ENCODE results near the gene SLCO4A1. TPM values are rescaled to one million over a fixed set of nuclear protein-coding genes. Genes with fewer than 3 reads are reported as not detected.

SLCO4A1 gene
- polyA plus RNA-seq, 1 donor (not counting 4 experiments of a cell fraction or from before 2014, with no cell fraction given): 1.8 TPM

- TF ChIP-seq EZH2 (IDR thresholded peaks at IDR 0.05; ENCODE audit: low read length): no peak
- no peak for TF ChIP-seq CTCF (optimal IDR thresholded peaks at IDR 0.05 in 1 of 3, IDR thresholded peaks at IDR 0.05 in 1 of 3, conservative IDR thresholded peaks at IDR 0.05 in 1 of 3; ENCODE audit: extremely low read depth in 1 of 3, insufficient read depth in 2 of 3, low read length in 3 of 3)
- Histone ChIP-seq H4K20me1 (ENCODE audit: control insufficient read depth, extremely low read depth, insufficient read depth, low read length) (no peaks in the 10 kb centered on the region), H3K79me2 (ENCODE audit: control insufficient read depth, insufficient read depth, low read length) (no peaks in the 10 kb centered on the region), H3K27ac (ENCODE audit: control insufficient read depth, insufficient read depth, low read length) (no peak overlapping the region), H3K4me2 (ENCODE audit: control insufficient read depth, extremely low read depth, insufficient read depth, low read depth, low read length) (no peak overlapping the region), H3K9ac (ENCODE audit: control insufficient read depth, extremely low read depth, insufficient read depth, low read length) (no peak overlapping the region), H3K9me3 (ENCODE audit: control insufficient read depth, low read depth, low read length) (no peaks in the 10 kb centered on the region), H3K9me1 (ENCODE audit: control insufficient read depth, extremely low read depth, insufficient read depth, low read length) (no peaks in the 10 kb centered on the region), H2AFZ (ENCODE audit: control insufficient read depth, low read length) (no peak overlapping the region), H3K4me1 (ENCODE audit: control insufficient read depth, extremely low read depth, insufficient read depth, low read length) (peaks cover 21% of the 10 kb centered on the region), H3K27me3 (ENCODE audit: control insufficient read depth, extremely low read depth, insufficient read depth, low read length) (no peaks in the 10 kb centered on the region), H3K4me3 (ENCODE audit: control insufficient read depth in 2 of 3, extremely low read depth in 1 of 3, insufficient read depth in 2 of 3, low read depth in 1 of 3, low read length in 3 of 3) (no peak overlapping the region), H3K36me3 (ENCODE audit: control insufficient read depth in 2 of 2, extremely low read depth in 1 of 2, insufficient read depth in 2 of 2, low read length in 2 of 2) (no peaks in the 10 kb centered on the region)
- DNase-seq (ENCODE audit: low read depth, low spot score) (no peak), FAIRE-seq (no peak)
- dilution Hi-C loops (cut with MboI; ENCODE audit: extremely low pct_ligation_motif_present, low sequenced_read_pairs): no loop called here
These were observed 14.8 kb downstream of the SLCO4A1 start for GRCh38 chr20:62656919-62657588.

GRCh38 chr20:62657589-62657942 is 15.3 kb downstream of the SLCO4A1 start:
- Histone ChIP-seq H3K9me3 (ENCODE audit: control insufficient read depth, low read depth, low read length) (no peaks in the 10 kb centered on the region), H3K9ac (ENCODE audit: control insufficient read depth, extremely low read depth, insufficient read depth, low read length) (no peak overlapping the region), H3K27me3 (ENCODE audit: control insufficient read depth, extremely low read depth, insufficient read depth, low read length) (no peaks in the 10 kb centered on the region), H3K27ac (ENCODE audit: control insufficient read depth, insufficient read depth, low read length) (no peak overlapping the region), H2AFZ (ENCODE audit: control insufficient read depth, low read length) (no peak overlapping the region), H3K4me3 (ENCODE audit: control insufficient read depth in 2 of 3, extremely low read depth in 1 of 3, insufficient read depth in 2 of 3, low read depth in 1 of 3, low read length in 3 of 3) (no peak overlapping the region), H3K4me1 (ENCODE audit: control insufficient read depth, extremely low read depth, insufficient read depth, low read length) (peaks cover 20% of the 10 kb centered on the region), H3K4me2 (ENCODE audit: control insufficient read depth, extremely low read depth, insufficient read depth, low read depth, low read length) (no peak overlapping the region), H3K79me2 (ENCODE audit: control insufficient read depth, insufficient read depth, low read length) (no peaks in the 10 kb centered on the region), H4K20me1 (ENCODE audit: control insufficient read depth, extremely low read depth, insufficient read depth, low read length) (no peaks in the 10 kb centered on the region), H3K9me1 (ENCODE audit: control insufficient read depth, extremely low read depth, insufficient read depth, low read length) (no peaks in the 10 kb centered on the region), H3K36me3 (ENCODE audit: control insufficient read depth in 2 of 2, extremely low read depth in 1 of 2, insufficient read depth in 2 of 2, low read length in 2 of 2) (no peaks in the 10 kb centered on the region)
- TF ChIP-seq CTCF (optimal IDR thresholded peaks at IDR 0.05 in 1 of 3, IDR thresholded peaks at IDR 0.05 in 1 of 3, conservative IDR thresholded peaks at IDR 0.05 in 1 of 3; ENCODE audit: extremely low read depth in 1 of 3, insufficient read depth in 2 of 3, low read length in 3 of 3) (no peak), EZH2 (IDR thresholded peaks at IDR 0.05; ENCODE audit: low read length) (no peak)
- DNase-seq (ENCODE audit: low read depth, low spot score): no peak
- dilution Hi-C loops (cut with MboI; ENCODE audit: extremely low pct_ligation_motif_present, low sequenced_read_pairs): no loop called here
- no peak for FAIRE-seq
